Measurements from ENCODE around the gene EHD4. TPM values are rescaled to one million over a fixed set of nuclear protein-coding genes. Genes with fewer than 3 reads are reported as not detected.

The EHD4 gene
- polyA plus RNA-seq, 1 of the 3 experiments (the other 2 are of a cell fraction) = 17.5 TPM

- TF ChIP-seq PBX3 (IDR thresholded peaks at IDR 0.05) (no peak), MAX (IDR thresholded peaks at IDR 0.05; ENCODE audit: low read depth) (no peak), NRF1 (IDR thresholded peaks at IDR 0.05; ENCODE audit: low read depth, low read length) (no peak)
These were observed 42.0 kb upstream of the EHD4 start (continued) for GRCh38 chr15:42014406-42014805.

- POLR2A ChIA-PET = no interaction called here
- CTCF ChIA-PET = interaction anchor here (1.0 to 1.6 kb wide), 2 partner anchors 23 to 44 kb away, joined by 5 to 6 read pairs; no protein-coding TSS in a partner anchor
- H3K27me3 ChIP-seq (ENCODE audit: insufficient read depth) = peaks cover 9% of the 10 kb centered on the region; the same call in 1 of the 2 replicates
These were observed 40.6 kb upstream of the EHD4 start for GRCh38 chr15:42012928-42013482.

GRCh38 chr15:42012241-42012640, 39.9 kb upstream of the EHD4 start:
- H4K20me1 ChIP-seq (ENCODE audit: insufficient read depth) = no peaks in the 10 kb centered on the region
- TF ChIP-seq IRF3 (IDR thresholded peaks at IDR 0.05; ENCODE audit: low read depth, low read length) = no peak
- TF ChIP-seq TAF1 (IDR thresholded peaks at IDR 0.05; ENCODE audit: borderline replicate concordance, low read depth, low read length) = no peak
- TF ChIP-seq NRF1 (IDR thresholded peaks at IDR 0.05; ENCODE audit: low read depth, low read length) = no peak
- TF ChIP-seq FOXJ3 (CRISPR knock-in tag; IDR thresholded peaks at IDR 0.05) = no peak
- TF ChIP-seq TCF12 (IDR thresholded peaks at IDR 0.05) = no peak
- TF ChIP-seq RCOR1 (IDR thresholded peaks at IDR 0.05; ENCODE audit: low read length) = no peak
- TF ChIP-seq GABPA (IDR thresholded peaks at IDR 0.05; ENCODE audit: low read depth) = no peak
- no peak for TF ChIP-seq FOSL2 (IDR thresholded peaks at IDR 0.05; ENCODE audit: borderline replicate concordance, low read depth)
- no peak for TF ChIP-seq USF2 (IDR thresholded peaks at IDR 0.05; ENCODE audit: borderline replicate concordance, low read depth, low read length)
- no peak for TF ChIP-seq YY1 (IDR thresholded peaks at IDR 0.05; ENCODE audit: low read depth)
- no peak for TF ChIP-seq POLR2AphosphoS5 (IDR thresholded peaks at IDR 0.05; ENCODE audit: low read depth, low read length)
- TF ChIP-seq NFIC (IDR thresholded peaks at IDR 0.05; ENCODE audit: borderline replicate concordance) = no peak

More at GRCh38 chr15:42012928-42013482, 40.6 kb upstream of the EHD4 start:
- Histone ChIP-seq H2AFZ (ENCODE audit: low read depth) (no peak overlapping the region), H4K20me1 (ENCODE audit: insufficient read depth) (no peaks in the 10 kb centered on the region), H3K9me3 (no peaks in the 10 kb centered on the region), H3K4me3 (ENCODE audit: low read depth in 2 of 2, low read length in 1 of 2) (no peak overlapping the region), H3K4me2 (no peak overlapping the region), H3K36me3 (replicated peaks in 1 of 2; ENCODE audit: control insufficient read depth in 1 of 2, insufficient read depth in 2 of 2, low read length in 1 of 2) (no peaks in the 10 kb centered on the region), H3F3A (replicated peaks; ENCODE audit: insufficient read depth) (no peaks in the 10 kb centered on the region), H3K4me1 (ENCODE audit: control insufficient read depth in 1 of 2, insufficient read depth in 2 of 2, low read depth in 1 of 2, low read length in 1 of 2) (peaks cover 0 to 2% of the 10 kb centered on the region in 2 experiments; a peak in 1 of 4 replicates), H3K79me2 (ENCODE audit: insufficient read depth) (no peaks in the 10 kb centered on the region), H3K9ac (no peak overlapping the region), H3K27ac (ENCODE audit: low read depth in 2 of 2, low read length in 1 of 2) (no peak overlapping the region), H3K9me2 (no peaks in the 10 kb centered on the region)
- 69% methylated on average over 10 of the region's 10 CpGs for WGBS (ENCODE audit: low lambda C conversion rate)
- no peak for DNase-seq
- no peak for TF ChIP-seq SMC3 (IDR thresholded peaks at IDR 0.05; ENCODE audit: low read depth, low read length)
- TF ChIP-seq CTCF (IDR thresholded peaks at IDR 0.05) = no peak
- no peak for TF ChIP-seq EP300 (IDR thresholded peaks at IDR 0.05; ENCODE audit: borderline replicate concordance in 1 of 2, low read depth in 1 of 2, low read length in 1 of 2)
- no peak for TF ChIP-seq FOSL2 (IDR thresholded peaks at IDR 0.05; ENCODE audit: borderline replicate concordance, low read depth)

More at GRCh38 chr15:42012241-42012640, 39.9 kb upstream of the EHD4 start:
- H3F3A ChIP-seq (replicated peaks; ENCODE audit: insufficient read depth) = no peaks in the 10 kb centered on the region
- H3K9ac ChIP-seq = no peak overlapping the region
- no peak overlapping the region for H3K27ac ChIP-seq (ENCODE audit: low read depth in 2 of 2, low read length in 1 of 2)
- DNase-seq = no peak
- 16% methylated on average over 2 of the region's 2 CpGs for WGBS (ENCODE audit: low lambda C conversion rate)
- ChIA-PET CTCF (interaction anchor here (1.0 to 1.6 kb wide), 2 partner anchors 23 to 44 kb away, joined by 5 to 6 read pairs; no protein-coding TSS in a partner anchor), POLR2A (no interaction called here)
- no peaks in the 10 kb centered on the region for H3K9me2 ChIP-seq
- H3K79me2 ChIP-seq (ENCODE audit: insufficient read depth) = no peaks in the 10 kb centered on the region
- peaks cover 9% of the 10 kb centered on the region; the same call in 1 of the 2 replicates for H3K27me3 ChIP-seq (ENCODE audit: insufficient read depth)
- no peaks in the 10 kb centered on the region for H3K9me3 ChIP-seq
- H3K36me3 ChIP-seq (replicated peaks in 1 of 2; ENCODE audit: control insufficient read depth in 1 of 2, insufficient read depth in 2 of 2, low read length in 1 of 2) = no peaks in the 10 kb centered on the region
- H3K4me2 ChIP-seq = no peak overlapping the region
- H2AFZ ChIP-seq (ENCODE audit: low read depth) = no peak overlapping the region
- no peaks in the 10 kb centered on the region for H3K4me1 ChIP-seq (ENCODE audit: control insufficient read depth in 1 of 2, insufficient read depth in 2 of 2, low read depth in 1 of 2, low read length in 1 of 2)
- no peak overlapping the region for H3K4me3 ChIP-seq (ENCODE audit: low read depth in 2 of 2, low read length in 1 of 2)

Data from SK-N-SH (cell line).